Endodermal cell (in vitro differentiated cells): ENCODE data around the gene SOCS7. TPM values are rescaled to one million over a fixed set of nuclear protein-coding genes. Genes with fewer than 3 reads are reported as not detected.
A peak's percentile ranks its signal among the peaks of the same experiment; 100 is the strongest.

Source experiments
- DNase-seq: peaks from one replicate; pipeline ENCODE4 v3.0.0-alpha.2; 2017
- H3K27ac ChIP-seq: 2 replicates; pipeline ENCODE4 v1.5.1; 2013; ENCODE audit warnings: mild to moderate bottlenecking, low read depth, low read length, moderate library complexity
- H3K27me3 ChIP-seq: 2 replicates; pipeline ENCODE4 v1.6.1; 2013; ENCODE audit warnings: mild to moderate bottlenecking, low read length, moderate library complexity; ENCODE audit not compliant: insufficient read depth, control insufficient read depth, poor library complexity, severe bottlenecking
- H3K36me3 ChIP-seq: 2 replicates; pipeline ENCODE4 v1.7.0; 2013; ENCODE audit warnings: mild to moderate bottlenecking, low read length, moderate library complexity; ENCODE audit not compliant: control insufficient read depth, insufficient read depth
- H3K4me1 ChIP-seq: one replicate; pipeline ENCODE4 v1.7.0; 2013; ENCODE audit warnings: low read length; ENCODE audit not compliant: control insufficient read depth, insufficient read depth
- H3K4me3 ChIP-seq: 2 replicates; pipeline ENCODE4 v1.5.1; 2013; ENCODE audit warnings: mild to moderate bottlenecking, low read length, moderate library complexity
- H3K9ac ChIP-seq: 2 replicates; pipeline ENCODE4 v1.6.1; 2013; ENCODE audit warnings: mild to moderate bottlenecking, low read length, moderate library complexity; ENCODE audit not compliant: poor library complexity, severe bottlenecking; ENCODE audit errors: extremely low read depth
- H3K9me3 ChIP-seq: 2 replicates; pipeline ENCODE4 v1.6.1; 2013; ENCODE audit warnings: mild to moderate bottlenecking, low read length, moderate library complexity; ENCODE audit not compliant: control insufficient read depth
- H3K27ac Mint-ChIP-seq: 2 replicates; pipeline ENCODE4 v1.8.0; 2020; ENCODE audit warnings: mixed read lengths
- H3K27me3 Mint-ChIP-seq: 2 replicates; pipeline ENCODE4 v1.8.0; 2021; ENCODE audit warnings: mild to moderate bottlenecking, mixed read lengths; ENCODE audit not compliant: insufficient read depth
- H3K36me3 Mint-ChIP-seq: 2 replicates; pipeline ENCODE4 v1.8.0; 2020; ENCODE audit warnings: low read depth, mixed read lengths
- H3K4me1 Mint-ChIP-seq: 2 replicates; pipeline ENCODE4 v1.8.0; 2020; ENCODE audit warnings: mixed read lengths
- H3K4me3 Mint-ChIP-seq: 2 replicates; pipeline ENCODE4 v1.8.0; 2020; ENCODE audit warnings: mild to moderate bottlenecking, moderate library complexity, mixed read lengths
- H3K9me3 Mint-ChIP-seq: 2 replicates; pipeline ENCODE4 v1.8.0; 2020; ENCODE audit warnings: mild to moderate bottlenecking, mixed read lengths
- WGBS, 2 experiments: methylation state at CpG; one replicate each; pipeline versions ENCODE4 v1.1.5 to v1.1.7; 2013; ENCODE audit warnings: missing lambda C conversion rate in 2 of 2, mixed read lengths in 1 of 2; ENCODE audit not compliant: insufficient coverage in 1 of 2, insufficient read length in 1 of 2; 5-methylcytosine and 5-hydroxymethylcytosine counted together
- total RNA-seq, 2 donors: library from RNA; stranded (reverse); fragmentation: NEBNext Ultra II Directional in 1 of 2; extraction: Animal tissue kit (Norgen Biotek cat#: 25700) in 1 of 2; gene quantifications; 2 replicates in 1 of 2; 3 replicates in 1 of 2; pipeline ENCODE4 v1.2.1, GENCODE V29; 2021
- TF ChIP-seq, protein P1 (sequence below): fragments of 200-600 bp; sonication (generic); conservative IDR thresholded peaks from 2 replicates; pipeline ENCODE4 v1.5.0; 2021; ENCODE audit warnings: antibody characterized with exemption, mild to moderate bottlenecking

Gene SOCS7
- total RNA-seq, 2 donors from 2014 or later: 24.4 to 28.1 TPM

DNA sequence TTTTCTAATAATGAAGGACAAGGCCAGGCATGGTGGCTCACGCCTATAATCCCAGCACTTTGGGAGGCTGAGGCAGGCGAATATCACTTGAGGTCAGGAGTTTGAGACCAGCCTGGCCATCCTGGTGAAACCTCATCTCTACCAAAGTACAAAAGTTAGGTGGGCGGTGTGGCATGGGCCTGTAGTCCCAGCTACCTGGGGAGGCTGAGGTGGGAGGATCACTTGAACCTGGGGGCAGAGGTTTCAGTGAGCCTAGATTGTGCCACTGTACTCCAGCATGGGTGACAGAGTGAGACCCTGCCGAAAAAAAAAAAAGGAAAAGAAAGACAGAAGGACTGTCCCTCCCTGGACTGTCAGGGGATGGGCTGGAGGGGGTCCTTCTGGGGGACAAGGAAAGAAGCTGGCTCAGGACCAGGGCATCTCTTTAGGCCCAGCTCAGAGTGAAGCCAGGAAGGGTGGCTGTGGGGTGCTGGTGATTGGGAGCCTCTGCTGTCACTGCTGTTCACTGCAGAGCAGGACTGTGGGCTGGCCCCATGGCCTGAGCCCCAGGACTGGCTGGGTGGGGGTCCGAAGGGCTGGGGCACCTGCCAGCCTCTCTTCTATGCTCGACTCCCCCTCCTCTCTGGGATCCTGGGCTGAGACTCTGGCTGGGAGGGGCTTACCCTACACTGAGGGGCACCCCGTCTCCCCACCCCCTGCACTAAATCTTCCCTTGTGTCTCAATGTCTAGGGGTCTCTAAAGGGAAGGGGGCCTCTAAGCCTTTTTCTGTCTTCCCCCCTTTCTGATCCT is 75.7 kb downstream of the SOCS7 start:
- no peak overlapping the region for H3K9ac ChIP-seq
- peak; percentile 52 for DNase-seq
- peaks cover 33% of the 10 kb centered on the region for H3K27me3 ChIP-seq
- H3K4me3 ChIP-seq: peak overlapping the region; percentile 70
- TF ChIP-seq, protein P1, sequence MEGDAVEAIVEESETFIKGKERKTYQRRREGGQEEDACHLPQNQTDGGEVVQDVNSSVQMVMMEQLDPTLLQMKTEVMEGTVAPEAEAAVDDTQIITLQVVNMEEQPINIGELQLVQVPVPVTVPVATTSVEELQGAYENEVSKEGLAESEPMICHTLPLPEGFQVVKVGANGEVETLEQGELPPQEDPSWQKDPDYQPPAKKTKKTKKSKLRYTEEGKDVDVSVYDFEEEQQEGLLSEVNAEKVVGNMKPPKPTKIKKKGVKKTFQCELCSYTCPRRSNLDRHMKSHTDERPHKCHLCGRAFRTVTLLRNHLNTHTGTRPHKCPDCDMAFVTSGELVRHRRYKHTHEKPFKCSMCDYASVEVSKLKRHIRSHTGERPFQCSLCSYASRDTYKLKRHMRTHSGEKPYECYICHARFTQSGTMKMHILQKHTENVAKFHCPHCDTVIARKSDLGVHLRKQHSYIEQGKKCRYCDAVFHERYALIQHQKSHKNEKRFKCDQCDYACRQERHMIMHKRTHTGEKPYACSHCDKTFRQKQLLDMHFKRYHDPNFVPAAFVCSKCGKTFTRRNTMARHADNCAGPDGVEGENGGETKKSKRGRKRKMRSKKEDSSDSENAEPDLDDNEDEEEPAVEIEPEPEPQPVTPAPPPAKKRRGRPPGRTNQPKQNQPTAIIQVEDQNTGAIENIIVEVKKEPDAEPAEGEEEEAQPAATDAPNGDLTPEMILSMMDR: no peak
- H3K9me3 ChIP-seq: no peaks in the 10 kb centered on the region
- no peak overlapping the region for H3K27ac Mint-ChIP-seq
- H3K36me3 Mint-ChIP-seq: no peaks in the 10 kb centered on the region
- no peaks in the 10 kb centered on the region for H3K4me1 ChIP-seq
- no peaks in the 10 kb centered on the region for H3K36me3 ChIP-seq
- WGBS, 2 experiments: 79 to 81% methylated on average over 6 to 7 of the region's 7 CpGs
- peak overlapping the region; percentile 57 for H3K4me3 Mint-ChIP-seq
- peaks cover 7% of the 10 kb centered on the region for H3K4me1 Mint-ChIP-seq
- H3K27me3 Mint-ChIP-seq: peaks cover 51% of the 10 kb centered on the region
- H3K9me3 Mint-ChIP-seq: no peaks in the 10 kb centered on the region
- no peak overlapping the region for H3K27ac ChIP-seq

DNA sequence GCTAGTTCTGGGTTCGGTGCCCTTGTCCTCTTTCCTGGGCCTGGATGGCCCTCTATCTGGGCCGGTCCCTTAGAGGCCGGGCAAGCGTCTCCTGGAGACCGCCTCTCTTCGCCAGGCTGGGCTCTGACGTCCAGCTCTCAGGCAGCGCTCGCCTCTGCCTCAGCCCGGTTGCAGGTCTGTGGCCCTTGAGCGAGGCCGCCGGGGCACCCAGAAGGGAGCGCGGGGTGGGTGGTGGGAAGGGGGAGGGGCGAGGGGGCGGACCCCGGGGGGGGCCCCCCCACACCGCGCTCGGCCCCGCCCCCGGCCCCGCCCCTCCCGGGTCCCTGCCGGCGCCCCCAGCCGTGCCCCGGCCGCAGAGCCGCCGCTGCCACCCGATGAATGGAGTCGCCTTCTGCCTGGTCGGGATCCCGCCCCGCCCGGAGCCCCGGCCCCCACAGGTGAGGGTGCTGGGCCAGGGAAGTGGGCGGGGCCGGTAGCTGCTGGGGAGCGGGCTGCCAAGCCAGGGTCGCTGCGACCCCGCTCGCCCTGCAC is 76.5 kb downstream of the SOCS7 start, which contains the start of gene ARHGAP23:
Gene ARHGAP23 (plus strand): TSS at position 353 of the 531 bp plus-strand sequence. CDS start 22 bp downstream, at position 375.
- H3K9ac ChIP-seq: no peak within 1 kb of the TSS
- 1 to 4% methylated on average over 8 to 41 of the region's 46 CpGs for WGBS, 2 experiments
- H3K4me1 Mint-ChIP-seq: peaks cover 7% of the 10 kb centered on the region

DNA sequence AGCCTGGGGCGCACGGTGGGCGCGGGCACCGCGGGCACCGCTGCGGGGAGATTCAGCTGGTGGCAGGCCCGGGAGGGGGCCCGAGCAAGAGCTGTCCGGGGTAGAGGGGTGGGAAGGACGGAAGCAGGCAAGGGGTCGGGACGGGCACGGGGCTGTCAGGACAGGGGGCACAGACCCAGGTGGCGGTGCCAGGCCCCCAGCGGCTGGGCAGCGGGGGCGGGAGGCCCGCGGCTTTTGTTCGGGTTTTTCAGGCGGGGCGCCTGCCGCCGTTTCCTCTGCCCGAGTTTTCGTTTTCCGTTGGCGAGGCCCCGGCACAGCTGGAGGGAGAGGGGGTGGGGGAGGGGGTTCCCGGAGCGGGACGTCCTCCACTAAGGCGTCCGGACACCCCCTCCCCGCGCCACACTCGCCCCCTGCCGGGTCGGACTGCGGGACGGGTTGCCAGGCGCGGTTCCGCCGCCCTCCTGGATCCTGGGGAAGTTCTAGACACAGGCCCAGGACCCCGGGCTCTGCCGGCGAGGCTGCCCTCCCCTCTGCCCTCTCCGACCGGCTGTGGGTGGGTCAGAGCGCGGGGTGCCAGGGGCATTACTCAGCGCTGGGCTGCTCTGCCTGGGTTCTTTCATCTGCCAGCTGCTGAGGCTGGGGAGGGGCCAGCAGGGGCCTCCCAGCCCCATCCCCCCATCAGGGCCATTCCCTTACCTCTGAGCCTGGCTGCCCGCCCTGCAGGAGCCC is 77.2 kb downstream of the SOCS7 start:
- WGBS, 2 experiments: 7 to 8% methylated on average over 19 to 55 of the region's 56 CpGs
- Mint-ChIP-seq H3K27me3 (peaks cover 46% of the 10 kb centered on the region), H3K27ac (no peak overlapping the region), H3K36me3 (no peaks in the 10 kb centered on the region), H3K4me1 (peaks cover 7% of the 10 kb centered on the region), H3K4me3 (peak overlapping the region; percentile 57), H3K9me3 (no peaks in the 10 kb centered on the region)
- peaks cover 26% of the 10 kb centered on the region for H3K27me3 ChIP-seq
- TF ChIP-seq, protein P1: no peak
- peak; percentile 86 for DNase-seq
- H3K36me3 ChIP-seq: no peaks in the 10 kb centered on the region
- no peak overlapping the region for H3K9ac ChIP-seq
- no peaks in the 10 kb centered on the region for H3K4me1 ChIP-seq
- H3K9me3 ChIP-seq: no peaks in the 10 kb centered on the region
- H3K27ac ChIP-seq: no peak overlapping the region
- H3K4me3 ChIP-seq: peak overlapping the region; percentile 72

More for the DNA sequence above, 76.5 kb downstream of the SOCS7 start, which contains the start of gene ARHGAP23:
- DNase-seq: peak; percentile 90
- Histone ChIP-seq H3K4me3 (peak within 1 kb of the TSS; percentile 72), H3K27ac (no peak within 1 kb of the TSS), H3K9me3 (no peaks in the 10 kb centered on the region), H3K36me3 (no peaks in the 10 kb centered on the region), H3K4me1 (no peaks in the 10 kb centered on the region), H3K27me3 (peaks cover 26% of the 10 kb centered on the region)
- TF ChIP-seq, protein P1: no peak
- Mint-ChIP-seq H3K4me3 (peak within 1 kb of the TSS; percentile 57), H3K36me3 (no peaks in the 10 kb centered on the region), H3K27me3 (peaks cover 48% of the 10 kb centered on the region), H3K9me3 (no peaks in the 10 kb centered on the region), H3K27ac (no peak within 1 kb of the TSS)
